ENCODE results near the gene CABLES1.

The CABLES1 gene, protein sequence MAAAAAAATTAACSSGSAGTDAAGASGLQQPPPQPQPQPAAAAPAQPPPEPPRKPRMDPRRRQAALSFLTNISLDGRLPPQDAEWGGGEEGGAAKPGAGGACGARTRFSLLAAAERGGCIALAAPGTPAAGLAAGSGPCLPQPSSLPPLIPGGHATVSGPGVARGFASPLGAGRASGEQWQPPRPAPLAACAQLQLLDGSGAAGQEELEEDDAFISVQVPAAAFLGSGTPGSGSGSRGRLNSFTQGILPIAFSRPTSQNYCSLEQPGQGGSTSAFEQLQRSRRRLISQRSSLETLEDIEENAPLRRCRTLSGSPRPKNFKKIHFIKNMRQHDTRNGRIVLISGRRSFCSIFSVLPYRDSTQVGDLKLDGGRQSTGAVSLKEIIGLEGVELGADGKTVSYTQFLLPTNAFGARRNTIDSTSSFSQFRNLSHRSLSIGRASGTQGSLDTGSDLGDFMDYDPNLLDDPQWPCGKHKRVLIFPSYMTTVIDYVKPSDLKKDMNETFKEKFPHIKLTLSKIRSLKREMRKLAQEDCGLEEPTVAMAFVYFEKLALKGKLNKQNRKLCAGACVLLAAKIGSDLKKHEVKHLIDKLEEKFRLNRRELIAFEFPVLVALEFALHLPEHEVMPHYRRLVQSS
- long read RNA-seq, full-length matches to known transcripts: 2 of 14 reads
- long read RNA-seq, partial matches to known transcripts: 6 of 14 reads
- long read RNA-seq, other reads (novel, unspliced or antisense): 6 of 14 reads

DNA sequence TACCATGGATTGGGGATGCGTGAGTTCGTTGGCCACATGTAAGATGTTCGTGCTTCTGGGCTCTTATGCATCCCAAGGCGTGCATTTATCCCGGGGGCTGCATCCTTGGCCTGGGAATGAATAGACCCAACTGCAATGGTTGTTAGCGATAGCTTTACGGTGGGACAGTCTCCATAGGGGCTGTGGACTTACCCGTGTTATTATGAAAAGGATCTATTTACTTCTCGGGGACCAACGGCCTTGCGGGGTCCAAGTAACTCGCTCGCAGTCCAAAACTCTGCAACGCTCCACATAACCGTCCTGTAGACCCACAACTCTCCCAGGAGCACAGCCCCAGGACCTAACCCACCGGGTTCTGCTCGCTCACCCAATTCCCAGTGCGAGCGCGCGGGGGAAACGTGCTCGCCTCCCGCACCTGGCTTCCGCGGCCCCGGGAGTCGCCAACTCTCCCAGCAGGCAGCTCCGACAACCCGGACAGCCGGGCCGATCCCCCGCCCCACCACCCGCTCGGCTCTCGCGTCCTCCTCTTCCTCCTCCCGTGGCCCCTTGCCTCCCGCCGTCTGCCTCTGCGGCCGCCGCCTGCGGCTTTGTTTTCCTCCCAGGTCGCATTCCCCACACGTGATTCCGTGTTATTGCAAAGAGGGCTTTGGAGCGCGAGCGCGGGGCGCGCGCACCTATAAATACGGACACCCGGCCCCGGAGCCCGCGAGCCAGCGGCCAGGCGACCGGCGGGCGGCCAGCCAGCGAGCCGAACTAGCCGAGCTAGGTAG lies at the start of gene CABLES1:
CABLES1 (plus strand) TSS at position 706 of the 770 bp plus-strand sequence. CDS start 278 bp downstream, outside the sequence.
- Histone ChIP-seq H3K27me3 (ENCODE audit: insufficient read depth, poor library complexity, severe bottlenecking) (no peaks in the 10 kb centered on the region), H3K4me3 (replicated peaks; ENCODE audit: insufficient read depth, low read length) (peak within 1 kb of the TSS; percentile 61), H3K27ac (replicated peaks) (peak within 1 kb of the TSS; percentile 68)
- peak; percentile 65 to 83 for DNase-seq (ENCODE audit: low read depth in 1 of 2, low spot score in 1 of 2)
- peak; percentile 26; the same call in 1 of the 2 replicates for TF ChIP-seq SPI1 (IDR thresholded peaks at IDR 0.05; ENCODE audit: borderline replicate concordance, low read depth)
- peak; percentile 81 for TF ChIP-seq POLR2AphosphoS5 (IDR thresholded peaks at IDR 0.05; ENCODE audit: low read depth)
- no peak; the same call in 1 of the 2 replicates for TF ChIP-seq GABPA (IDR thresholded peaks at IDR 0.05; ENCODE audit: low read depth)
- TF ChIP-seq, protein P1, sequence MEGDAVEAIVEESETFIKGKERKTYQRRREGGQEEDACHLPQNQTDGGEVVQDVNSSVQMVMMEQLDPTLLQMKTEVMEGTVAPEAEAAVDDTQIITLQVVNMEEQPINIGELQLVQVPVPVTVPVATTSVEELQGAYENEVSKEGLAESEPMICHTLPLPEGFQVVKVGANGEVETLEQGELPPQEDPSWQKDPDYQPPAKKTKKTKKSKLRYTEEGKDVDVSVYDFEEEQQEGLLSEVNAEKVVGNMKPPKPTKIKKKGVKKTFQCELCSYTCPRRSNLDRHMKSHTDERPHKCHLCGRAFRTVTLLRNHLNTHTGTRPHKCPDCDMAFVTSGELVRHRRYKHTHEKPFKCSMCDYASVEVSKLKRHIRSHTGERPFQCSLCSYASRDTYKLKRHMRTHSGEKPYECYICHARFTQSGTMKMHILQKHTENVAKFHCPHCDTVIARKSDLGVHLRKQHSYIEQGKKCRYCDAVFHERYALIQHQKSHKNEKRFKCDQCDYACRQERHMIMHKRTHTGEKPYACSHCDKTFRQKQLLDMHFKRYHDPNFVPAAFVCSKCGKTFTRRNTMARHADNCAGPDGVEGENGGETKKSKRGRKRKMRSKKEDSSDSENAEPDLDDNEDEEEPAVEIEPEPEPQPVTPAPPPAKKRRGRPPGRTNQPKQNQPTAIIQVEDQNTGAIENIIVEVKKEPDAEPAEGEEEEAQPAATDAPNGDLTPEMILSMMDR (IDR thresholded peaks at IDR 0.05; ENCODE audit: insufficient read depth, low read length): no peak
- TF ChIP-seq, protein P2, sequence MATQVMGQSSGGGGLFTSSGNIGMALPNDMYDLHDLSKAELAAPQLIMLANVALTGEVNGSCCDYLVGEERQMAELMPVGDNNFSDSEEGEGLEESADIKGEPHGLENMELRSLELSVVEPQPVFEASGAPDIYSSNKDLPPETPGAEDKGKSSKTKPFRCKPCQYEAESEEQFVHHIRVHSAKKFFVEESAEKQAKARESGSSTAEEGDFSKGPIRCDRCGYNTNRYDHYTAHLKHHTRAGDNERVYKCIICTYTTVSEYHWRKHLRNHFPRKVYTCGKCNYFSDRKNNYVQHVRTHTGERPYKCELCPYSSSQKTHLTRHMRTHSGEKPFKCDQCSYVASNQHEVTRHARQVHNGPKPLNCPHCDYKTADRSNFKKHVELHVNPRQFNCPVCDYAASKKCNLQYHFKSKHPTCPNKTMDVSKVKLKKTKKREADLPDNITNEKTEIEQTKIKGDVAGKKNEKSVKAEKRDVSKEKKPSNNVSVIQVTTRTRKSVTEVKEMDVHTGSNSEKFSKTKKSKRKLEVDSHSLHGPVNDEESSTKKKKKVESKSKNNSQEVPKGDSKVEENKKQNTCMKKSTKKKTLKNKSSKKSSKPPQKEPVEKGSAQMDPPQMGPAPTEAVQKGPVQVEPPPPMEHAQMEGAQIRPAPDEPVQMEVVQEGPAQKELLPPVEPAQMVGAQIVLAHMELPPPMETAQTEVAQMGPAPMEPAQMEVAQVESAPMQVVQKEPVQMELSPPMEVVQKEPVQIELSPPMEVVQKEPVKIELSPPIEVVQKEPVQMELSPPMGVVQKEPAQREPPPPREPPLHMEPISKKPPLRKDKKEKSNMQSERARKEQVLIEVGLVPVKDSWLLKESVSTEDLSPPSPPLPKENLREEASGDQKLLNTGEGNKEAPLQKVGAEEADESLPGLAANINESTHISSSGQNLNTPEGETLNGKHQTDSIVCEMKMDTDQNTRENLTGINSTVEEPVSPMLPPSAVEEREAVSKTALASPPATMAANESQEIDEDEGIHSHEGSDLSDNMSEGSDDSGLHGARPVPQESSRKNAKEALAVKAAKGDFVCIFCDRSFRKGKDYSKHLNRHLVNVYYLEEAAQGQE (IDR thresholded peaks at IDR 0.05; ENCODE audit: insufficient replicate concordance, low read depth): peak; percentile 43

DNA sequence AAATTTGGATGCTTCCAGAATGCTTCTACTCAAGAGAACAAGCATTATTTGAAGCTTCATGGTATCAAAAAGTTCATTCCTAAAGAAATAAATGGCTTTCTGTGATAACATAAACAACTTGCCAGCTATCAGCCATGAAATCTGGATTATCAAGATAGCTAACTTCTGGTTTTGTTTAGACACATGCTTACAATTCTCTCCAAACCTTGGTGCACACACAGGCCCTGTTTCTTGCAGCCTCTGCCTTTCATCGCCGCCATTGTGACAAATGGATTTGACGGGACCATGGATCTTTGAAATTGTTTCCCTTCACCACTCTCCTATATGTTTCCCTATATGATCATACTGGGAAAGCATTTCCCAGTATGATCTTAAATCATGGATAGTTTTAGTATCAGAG lies 47.9 kb upstream of the CABLES1 start:
- Histone ChIP-seq H3K27ac (replicated peaks) (no peak overlapping the region), H3K27me3 (ENCODE audit: insufficient read depth, poor library complexity, severe bottlenecking) (no peaks in the 10 kb centered on the region)

More for the DNA sequence above, 47.9 kb upstream of the CABLES1 start:
- no peak for DNase-seq (ENCODE audit: low read depth in 1 of 2, low spot score in 1 of 2)
- no peak for TF ChIP-seq POLR2AphosphoS5 (IDR thresholded peaks at IDR 0.05; ENCODE audit: low read depth)
- no peak for TF ChIP-seq SPI1 (IDR thresholded peaks at IDR 0.05; ENCODE audit: borderline replicate concordance, low read depth)
- TF ChIP-seq, protein P2 (IDR thresholded peaks at IDR 0.05; ENCODE audit: insufficient replicate concordance, low read depth): no peak
- no peak for TF ChIP-seq GABPA (IDR thresholded peaks at IDR 0.05; ENCODE audit: low read depth)
- TF ChIP-seq, protein P1 (IDR thresholded peaks at IDR 0.05; ENCODE audit: insufficient read depth, low read length): no peak
- no peak overlapping the region for H3K4me3 ChIP-seq (replicated peaks; ENCODE audit: insufficient read depth, low read length)

Data from HL-60 (cell line).